OCI-LY3 (cell line): ENCODE results near the gene NKD2.

Source experiments
- EZH2phosphoT487 ChIP-seq: fragments of 200-600 bp; shearing (Covaris generic); IDR thresholded peaks from 2 replicates; pipeline ENCODE4 v1.6.1; 2018; ENCODE audit warnings: antibody characterized with exemption, mixed run types, low read depth
- TF ChIP-seq, protein P1 (sequence below): fragments of 200-600, 300-600 bp; sonication (generic); IDR thresholded peaks from 2 replicates; pipeline ENCODE4 v1.5.1; 2014; ENCODE audit warnings: antibody characterized with exemption, low read length, low read depth

DNA sequence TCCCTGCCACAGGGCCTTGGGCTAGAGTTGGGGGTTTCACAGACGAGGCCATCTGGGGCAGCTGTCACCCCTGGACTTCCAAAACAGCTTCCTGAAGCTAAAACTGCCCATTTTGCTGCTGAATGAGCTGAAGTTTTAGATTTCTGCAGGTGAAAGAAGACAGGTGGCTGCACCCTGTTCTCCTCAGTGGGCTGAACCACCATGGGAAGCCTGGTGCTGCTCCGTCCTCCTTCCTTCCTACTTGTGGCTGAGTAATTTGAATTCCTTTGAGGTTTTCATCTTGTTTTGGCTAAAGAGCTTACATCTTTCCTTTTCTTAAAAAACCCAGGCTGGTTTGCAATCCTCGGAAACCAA lies 5.3 kb downstream of the NKD2 start:
- TF ChIP-seq, protein P1, sequence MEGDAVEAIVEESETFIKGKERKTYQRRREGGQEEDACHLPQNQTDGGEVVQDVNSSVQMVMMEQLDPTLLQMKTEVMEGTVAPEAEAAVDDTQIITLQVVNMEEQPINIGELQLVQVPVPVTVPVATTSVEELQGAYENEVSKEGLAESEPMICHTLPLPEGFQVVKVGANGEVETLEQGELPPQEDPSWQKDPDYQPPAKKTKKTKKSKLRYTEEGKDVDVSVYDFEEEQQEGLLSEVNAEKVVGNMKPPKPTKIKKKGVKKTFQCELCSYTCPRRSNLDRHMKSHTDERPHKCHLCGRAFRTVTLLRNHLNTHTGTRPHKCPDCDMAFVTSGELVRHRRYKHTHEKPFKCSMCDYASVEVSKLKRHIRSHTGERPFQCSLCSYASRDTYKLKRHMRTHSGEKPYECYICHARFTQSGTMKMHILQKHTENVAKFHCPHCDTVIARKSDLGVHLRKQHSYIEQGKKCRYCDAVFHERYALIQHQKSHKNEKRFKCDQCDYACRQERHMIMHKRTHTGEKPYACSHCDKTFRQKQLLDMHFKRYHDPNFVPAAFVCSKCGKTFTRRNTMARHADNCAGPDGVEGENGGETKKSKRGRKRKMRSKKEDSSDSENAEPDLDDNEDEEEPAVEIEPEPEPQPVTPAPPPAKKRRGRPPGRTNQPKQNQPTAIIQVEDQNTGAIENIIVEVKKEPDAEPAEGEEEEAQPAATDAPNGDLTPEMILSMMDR, result no peak
- no peak for TF ChIP-seq EZH2phosphoT487
